T-helper 17 cell (primary cell): ENCODE results near the gene MYO9B. TPM values are rescaled to one million over a fixed set of nuclear protein-coding genes. Genes with fewer than 3 reads are reported as not detected.

ENCODE experiments used
- ATAC-seq: fragments of 150-1000 bp; cut with Tn5 transposase; 2 replicates; pipeline ENCODE4 v1.10.0; 2021; ENCODE audit warnings: mild to moderate bottlenecking, moderate library complexity
- DNase-seq, 3 donors: peaks; one replicate each; pipeline versions ENCODE4 v3.0.0 to v3.0.0-alpha.2; 2020 to 2021
- H3K9me3 ChIP-seq: one replicate; pipeline ENCODE4 v1.7.0; 2013; ENCODE audit warnings: low read length, mild to moderate bottlenecking; ENCODE audit not compliant: control insufficient read depth, poor library complexity, severe bottlenecking
- H3K27ac Mint-ChIP-seq: one replicate; pipeline ENCODE4 v1.8.0; 2022; ENCODE audit warnings: mild to moderate bottlenecking, moderate library complexity, mixed read lengths
- H3K27me3 Mint-ChIP-seq: one replicate; pipeline ENCODE4 v1.8.0; 2022; ENCODE audit warnings: mixed read lengths
- H3K36me3 Mint-ChIP-seq: one replicate; pipeline ENCODE4 v1.8.0; 2022; ENCODE audit warnings: low read depth, mixed read lengths
- H3K4me1 Mint-ChIP-seq: one replicate; pipeline ENCODE4 v1.8.0; 2022; ENCODE audit warnings: mild to moderate bottlenecking, mixed read lengths
- H3K4me3 Mint-ChIP-seq: one replicate; pipeline ENCODE4 v1.8.0; 2022; ENCODE audit warnings: mild to moderate bottlenecking, moderate library complexity, mixed read lengths
- total RNA-seq, 4 donors: library from RNA in 2 of 4; stranded (reverse) in 2 of 4; gene quantifications; one replicate each; pipeline ENCODE4 v1.2.3 and lab custom pipeline; 2022 to 2026

Gene MYO9B
- total RNA-seq, 2 donors from 2014 or later: 202 to 220 TPM

DNA sequence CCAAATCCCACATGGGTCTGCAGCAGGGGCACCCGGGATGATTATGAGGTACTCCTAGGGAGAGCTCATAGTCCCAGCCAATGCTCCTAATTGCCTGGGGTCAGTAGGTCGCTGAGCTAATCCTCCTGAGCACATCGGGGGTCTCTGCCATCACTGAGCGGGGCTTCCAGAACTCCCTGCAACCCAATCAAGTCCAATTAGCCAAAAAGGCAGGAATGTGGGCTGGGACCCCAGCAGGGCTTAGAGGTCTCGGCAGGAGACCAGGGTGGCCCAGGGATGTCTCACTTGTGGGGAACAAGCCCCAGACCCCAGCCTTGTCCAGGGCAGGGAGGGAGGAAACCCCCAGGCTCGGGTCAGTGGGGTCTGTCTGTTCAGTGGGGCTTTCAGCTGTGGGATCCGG, 31.8 kb upstream of the MYO9B start:
- Mint-ChIP-seq H3K27ac (no peak overlapping the region), H3K4me3 (no peak overlapping the region), H3K36me3 (no peaks in the 10 kb centered on the region), H3K27me3 (peaks cover 22% of the 10 kb centered on the region), H3K4me1 (no peaks in the 10 kb centered on the region)
- no peaks in the 10 kb centered on the region for H3K9me3 ChIP-seq
- DNase-seq (no peak), ATAC-seq (no peak)

DNA sequence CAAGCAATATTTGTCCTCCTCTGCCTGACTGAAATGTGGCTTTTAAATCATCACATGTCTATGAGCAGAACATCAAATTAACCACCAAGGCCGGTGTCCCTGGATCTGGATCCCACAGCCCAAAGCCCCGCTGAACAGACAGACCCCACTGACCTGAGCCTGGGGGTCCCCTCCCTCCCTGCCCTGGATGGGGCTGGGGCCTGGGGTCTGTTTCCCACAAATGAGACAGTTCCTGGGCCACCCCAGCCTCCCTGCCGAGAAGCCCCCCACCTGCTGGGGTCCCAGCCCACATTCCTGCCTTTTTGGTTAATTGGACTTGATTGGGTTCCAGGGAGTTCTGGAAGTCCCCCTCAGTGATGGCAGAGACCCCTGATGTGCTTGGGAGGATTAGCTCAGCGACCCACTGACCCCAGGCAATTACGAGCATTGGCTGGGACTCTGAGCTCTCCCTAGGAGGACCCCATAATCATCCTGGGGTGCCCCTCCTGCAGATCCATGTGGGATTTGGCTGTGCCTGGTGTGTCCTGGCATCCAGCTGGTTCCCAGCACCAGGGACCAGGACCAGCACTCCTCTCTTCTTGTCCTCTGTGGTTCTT, 29.6 kb upstream of the MYO9B start:
- no peak overlapping the region for H3K4me3 Mint-ChIP-seq

DNA sequence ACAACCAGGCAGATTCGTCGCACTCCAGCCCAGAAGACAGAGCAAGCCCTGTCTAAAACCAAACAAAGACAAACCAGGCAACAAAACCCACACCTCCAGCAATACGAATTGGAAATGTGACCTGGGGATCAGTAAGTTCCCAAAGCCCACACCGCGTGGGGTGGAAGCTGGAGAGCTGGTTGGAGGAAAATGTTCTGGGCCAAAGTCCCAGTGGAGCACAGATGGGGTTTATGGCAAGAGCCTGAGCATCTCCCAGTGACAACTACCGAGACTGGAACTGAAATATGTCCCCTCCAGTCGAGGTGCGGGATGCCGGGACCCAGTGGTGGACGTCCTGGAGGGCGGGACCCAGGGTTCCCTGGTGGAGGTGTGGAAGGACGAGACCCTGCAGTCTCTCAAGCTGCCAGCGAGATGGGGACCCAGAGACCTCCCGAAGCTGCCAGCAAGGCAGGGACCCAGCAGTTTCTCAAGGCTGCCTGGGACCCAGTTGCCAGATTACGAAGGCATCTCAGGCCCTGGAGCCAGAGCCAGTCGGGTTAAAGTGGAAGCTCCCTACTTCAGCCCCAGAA, 26.6 kb upstream of the MYO9B start:
- H3K27me3 Mint-ChIP-seq: no peaks in the 10 kb centered on the region
- DNase-seq: no peak
- H3K9me3 ChIP-seq: no peaks in the 10 kb centered on the region
- H3K4me1 Mint-ChIP-seq: no peaks in the 10 kb centered on the region
- H3K36me3 Mint-ChIP-seq: no peaks in the 10 kb centered on the region
- ATAC-seq: no peak
- H3K27ac Mint-ChIP-seq: no peak overlapping the region
- H3K4me3 Mint-ChIP-seq: no peak overlapping the region

More for the DNA sequence above, 29.6 kb upstream of the MYO9B start:
- no peaks in the 10 kb centered on the region for H3K4me1 Mint-ChIP-seq
- H3K9me3 ChIP-seq: no peaks in the 10 kb centered on the region
- DNase-seq (no peak), ATAC-seq (no peak)
- no peaks in the 10 kb centered on the region for H3K36me3 Mint-ChIP-seq
- no peak overlapping the region for H3K27ac Mint-ChIP-seq
- H3K27me3 Mint-ChIP-seq: peaks cover 7% of the 10 kb centered on the region

DNA sequence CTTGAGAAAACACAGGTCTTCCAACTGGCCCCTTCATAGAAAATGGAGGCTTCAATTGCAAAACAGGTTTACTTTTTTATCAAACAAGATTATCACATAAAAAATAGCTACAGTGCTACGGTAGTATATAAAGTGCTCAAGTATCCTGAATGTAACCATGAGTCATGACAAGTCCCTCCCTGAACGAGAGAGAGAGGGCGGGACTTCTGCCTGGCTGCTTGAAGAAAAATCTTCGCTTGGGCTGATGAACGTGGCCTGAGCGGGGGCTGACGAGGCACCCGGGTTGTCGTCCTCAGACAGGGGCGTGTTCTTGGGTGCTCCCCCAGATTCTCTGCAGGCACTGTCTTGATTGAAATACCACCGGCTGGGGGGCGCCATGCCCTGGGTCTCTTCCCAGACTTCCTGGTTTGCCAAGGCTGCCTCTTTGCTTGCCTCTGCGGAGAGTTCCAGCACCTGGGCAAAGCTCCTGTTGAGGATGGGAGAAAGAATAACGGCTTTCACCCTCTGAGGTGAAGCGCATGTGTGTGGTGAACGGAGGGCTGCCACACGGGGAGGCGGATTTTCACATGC, 25.8 kb upstream of the MYO9B start:
- H3K36me3 Mint-ChIP-seq: no peaks in the 10 kb centered on the region
- no peaks in the 10 kb centered on the region for H3K4me1 Mint-ChIP-seq
- DNase-seq: no peak
- no peaks in the 10 kb centered on the region for H3K9me3 ChIP-seq
- H3K4me3 Mint-ChIP-seq: no peak overlapping the region
- H3K27ac Mint-ChIP-seq: no peak overlapping the region
- ATAC-seq: no peak
- H3K27me3 Mint-ChIP-seq: no peaks in the 10 kb centered on the region

DNA sequence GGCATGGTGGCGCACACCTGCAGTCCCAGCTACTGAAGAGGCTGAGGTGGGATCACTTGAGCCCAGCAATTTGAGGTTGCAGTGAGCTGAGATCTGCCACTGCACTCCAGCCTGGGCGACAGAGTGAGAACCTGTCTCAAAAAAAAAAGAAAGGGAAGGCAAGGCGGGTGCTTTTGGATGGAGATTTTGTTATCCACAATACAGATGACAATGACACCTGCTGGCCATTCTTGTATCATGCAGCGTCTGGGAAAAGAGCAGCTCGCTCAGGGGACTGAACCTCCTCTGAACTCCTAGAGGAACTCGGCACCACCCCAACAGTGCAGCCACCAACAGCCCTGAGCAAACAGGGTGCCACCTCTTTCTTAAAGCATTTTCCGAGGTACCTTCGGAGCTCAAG, 23.1 kb upstream of the MYO9B start:
- ATAC-seq (no peak), DNase-seq (peak in 1 of 3 donors; percentile 22)
- Mint-ChIP-seq H3K27ac (no peak overlapping the region), H3K36me3 (no peaks in the 10 kb centered on the region), H3K27me3 (no peaks in the 10 kb centered on the region), H3K4me3 (no peak overlapping the region), H3K4me1 (no peaks in the 10 kb centered on the region)
- H3K9me3 ChIP-seq: no peaks in the 10 kb centered on the region

DNA sequence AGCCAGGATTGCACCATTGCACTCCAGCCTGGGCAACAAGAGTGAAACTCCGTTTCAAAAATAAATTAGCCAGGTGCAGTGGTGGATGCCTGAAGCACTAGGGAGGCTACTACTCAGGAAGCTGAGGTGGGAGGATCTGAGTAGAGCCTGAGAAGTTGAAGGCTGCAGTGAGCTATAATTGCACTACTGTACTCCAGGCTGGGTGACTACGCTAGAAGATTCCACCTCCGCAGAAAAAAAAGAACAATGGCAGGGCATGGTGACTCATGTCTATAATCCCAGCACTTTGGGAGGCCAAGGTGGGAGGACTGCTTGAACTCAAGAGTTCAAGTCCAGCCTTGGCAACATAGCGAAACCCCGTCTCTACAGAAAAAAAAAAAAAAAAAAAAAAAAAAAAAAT, 20.8 kb upstream of the MYO9B start:
- ATAC-seq: no peak
- no peak for DNase-seq
- Mint-ChIP-seq H3K36me3 (peaks cover 3% of the 10 kb centered on the region), H3K4me3 (no peak overlapping the region), H3K27me3 (no peaks in the 10 kb centered on the region), H3K4me1 (no peaks in the 10 kb centered on the region), H3K27ac (no peak overlapping the region)
- H3K9me3 ChIP-seq: no peaks in the 10 kb centered on the region

DNA sequence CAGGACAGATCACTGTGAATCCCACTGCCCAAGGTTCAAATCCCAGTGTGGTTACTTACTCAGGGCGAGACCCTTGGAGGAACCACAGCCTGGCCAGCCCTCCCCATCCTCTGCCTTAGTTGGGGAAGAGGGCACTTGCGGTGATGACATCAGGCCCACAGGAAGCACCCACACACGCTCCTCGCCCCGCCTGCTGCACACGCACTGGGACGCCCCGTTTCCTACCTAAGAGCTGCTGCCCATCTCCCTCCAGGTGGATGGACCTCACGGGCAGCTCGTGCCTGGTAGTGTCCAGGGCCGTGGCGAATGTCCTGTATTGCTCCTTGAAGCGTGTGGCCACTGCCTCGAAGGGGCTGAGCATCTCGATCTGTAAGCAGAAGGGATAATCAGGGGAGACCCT, 19.9 kb upstream of the MYO9B start:
- H3K27me3 Mint-ChIP-seq: no peaks in the 10 kb centered on the region
- no peak overlapping the region for H3K27ac Mint-ChIP-seq
- DNase-seq (no peak), ATAC-seq (no peak)
- peaks cover 2% of the 10 kb centered on the region for H3K4me1 Mint-ChIP-seq
- no peak overlapping the region for H3K4me3 Mint-ChIP-seq
- no peaks in the 10 kb centered on the region for H3K9me3 ChIP-seq
- H3K36me3 Mint-ChIP-seq: peaks cover 3% of the 10 kb centered on the region

DNA sequence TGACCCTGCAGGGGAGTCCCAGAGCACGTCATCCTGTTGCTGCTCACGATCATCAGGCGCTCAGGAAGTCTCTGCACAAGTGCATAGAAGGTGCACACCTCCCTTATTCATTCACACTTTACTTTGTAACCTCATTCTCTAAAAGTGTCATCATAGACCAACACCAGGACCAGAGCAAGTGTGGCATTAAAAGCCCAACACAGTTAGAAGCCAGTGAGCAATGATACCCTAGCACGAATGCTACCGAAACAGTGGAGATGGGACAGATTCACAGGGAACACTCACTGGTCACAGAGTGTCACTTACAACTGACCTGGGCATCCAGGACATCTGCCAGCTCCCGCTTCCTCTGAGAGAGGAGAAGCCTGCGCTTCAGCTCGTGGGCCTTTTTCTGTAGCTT, 17.3 kb upstream of the MYO9B start:
- H3K36me3 Mint-ChIP-seq: peaks cover 3% of the 10 kb centered on the region

DNA sequence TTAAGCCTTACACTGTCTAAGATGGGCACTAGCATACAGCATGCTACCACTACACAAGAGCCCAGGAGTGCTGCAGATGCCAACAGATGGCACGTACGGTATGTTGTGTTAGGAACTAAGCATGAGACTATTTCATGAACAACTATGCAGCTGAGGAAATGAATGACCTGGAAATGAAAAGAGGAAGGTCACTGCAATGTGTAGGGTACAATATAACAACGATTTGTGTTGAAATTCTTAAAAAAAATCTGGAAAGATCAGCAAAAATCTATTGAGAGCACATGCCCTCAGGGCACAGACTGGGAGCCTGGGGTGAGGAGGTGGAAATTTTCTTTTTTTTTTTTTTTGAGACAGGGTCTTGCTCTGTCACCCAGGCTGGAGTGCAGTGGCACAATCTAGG, 14.8 kb upstream of the MYO9B start:
- no peak for ATAC-seq
- H3K4me3 Mint-ChIP-seq: no peak overlapping the region
- peaks cover 3% of the 10 kb centered on the region for H3K36me3 Mint-ChIP-seq
- no peaks in the 10 kb centered on the region for H3K27me3 Mint-ChIP-seq
- peaks cover 15% of the 10 kb centered on the region for H3K4me1 Mint-ChIP-seq
- DNase-seq: no peak
- no peak overlapping the region for H3K27ac Mint-ChIP-seq
- H3K9me3 ChIP-seq: no peaks in the 10 kb centered on the region

More for the DNA sequence above, 17.3 kb upstream of the MYO9B start:
- no peak for ATAC-seq
- DNase-seq: no peak
- no peaks in the 10 kb centered on the region for H3K9me3 ChIP-seq
- H3K4me3 Mint-ChIP-seq: no peak overlapping the region
- H3K27me3 Mint-ChIP-seq: no peaks in the 10 kb centered on the region
- no peak overlapping the region for H3K27ac Mint-ChIP-seq
- H3K4me1 Mint-ChIP-seq: peaks cover 2% of the 10 kb centered on the region

DNA sequence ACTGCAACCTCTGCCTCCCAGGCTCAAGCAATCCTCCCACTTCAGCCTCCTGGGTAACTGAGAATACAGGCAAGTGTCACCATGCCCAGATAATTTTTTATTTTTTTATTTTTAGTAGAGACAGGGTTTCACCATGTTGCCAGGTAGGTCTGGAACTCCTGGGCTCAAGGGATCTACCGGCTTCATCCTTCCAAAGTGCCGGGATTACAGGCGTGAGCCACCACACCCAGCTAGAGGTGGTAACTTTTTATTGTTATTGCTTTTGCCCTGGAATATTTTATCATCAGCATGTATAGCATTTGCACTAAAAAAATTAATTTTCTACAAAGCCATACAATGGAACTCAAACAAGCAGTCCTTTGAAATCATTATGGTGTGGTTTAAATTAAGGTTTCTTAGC, 14.4 kb upstream of the MYO9B start:
- no peak for DNase-seq
- H3K27ac Mint-ChIP-seq: no peak overlapping the region
- peaks cover 15% of the 10 kb centered on the region for H3K4me1 Mint-ChIP-seq
- no peaks in the 10 kb centered on the region for H3K27me3 Mint-ChIP-seq
- no peaks in the 10 kb centered on the region for H3K9me3 ChIP-seq
- no peak overlapping the region for H3K4me3 Mint-ChIP-seq
- no peak for ATAC-seq
- H3K36me3 Mint-ChIP-seq: peaks cover 3% of the 10 kb centered on the region

DNA sequence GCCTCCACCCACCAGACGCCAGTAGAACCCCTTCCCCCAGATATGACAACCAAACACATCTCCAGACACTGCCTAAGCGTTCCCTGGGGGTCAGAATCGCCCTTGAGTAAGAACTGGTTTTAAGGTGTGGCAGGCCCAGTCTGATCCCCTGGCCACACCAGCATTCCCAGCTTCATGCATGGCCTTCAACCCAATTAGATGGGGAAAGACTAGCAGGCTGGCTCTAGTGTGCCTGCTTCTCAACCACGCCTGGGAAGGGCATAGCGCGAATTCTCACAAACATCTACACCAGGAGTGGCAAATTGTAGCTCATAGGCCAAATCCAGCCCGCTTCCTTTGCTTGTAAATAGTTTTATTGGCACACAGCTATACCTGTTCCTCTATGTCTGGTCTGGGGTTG, 13.9 kb upstream of the MYO9B start:
- Mint-ChIP-seq H3K27ac (no peak overlapping the region), H3K4me3 (no peak overlapping the region), H3K36me3 (peaks cover 3% of the 10 kb centered on the region)

DNA sequence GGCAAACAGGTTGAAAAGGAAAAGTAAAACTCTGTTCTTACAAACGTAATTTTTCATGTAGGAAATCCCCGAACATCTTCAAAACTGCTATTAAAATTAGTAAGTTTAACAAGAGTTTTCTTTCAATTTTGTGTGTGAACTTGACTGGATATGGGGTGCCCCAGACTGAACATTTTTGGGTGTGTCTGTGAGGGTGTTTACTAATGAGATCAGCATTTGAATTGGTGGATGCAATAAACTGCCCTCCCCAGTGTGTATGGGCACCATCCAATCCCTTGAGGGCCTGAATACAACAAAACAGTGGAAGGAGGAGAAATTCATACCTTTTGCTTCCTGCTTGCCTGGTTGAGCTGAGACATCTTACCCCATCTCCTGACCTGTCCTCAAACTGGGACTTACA, 12.1 kb upstream of the MYO9B start:
- Mint-ChIP-seq H3K4me1 (peaks cover 23% of the 10 kb centered on the region), H3K4me3 (no peak overlapping the region), H3K27ac (peak overlapping the region; percentile 67), H3K27me3 (no peaks in the 10 kb centered on the region), H3K36me3 (no peaks in the 10 kb centered on the region)
- ATAC-seq (no peak), DNase-seq (no peak)
- H3K9me3 ChIP-seq: no peaks in the 10 kb centered on the region

More for the DNA sequence above, 13.9 kb upstream of the MYO9B start:
- peaks cover 15% of the 10 kb centered on the region for H3K4me1 Mint-ChIP-seq
- ATAC-seq: no peak
- no peaks in the 10 kb centered on the region for H3K9me3 ChIP-seq
- H3K27me3 Mint-ChIP-seq: no peaks in the 10 kb centered on the region
- no peak for DNase-seq

DNA sequence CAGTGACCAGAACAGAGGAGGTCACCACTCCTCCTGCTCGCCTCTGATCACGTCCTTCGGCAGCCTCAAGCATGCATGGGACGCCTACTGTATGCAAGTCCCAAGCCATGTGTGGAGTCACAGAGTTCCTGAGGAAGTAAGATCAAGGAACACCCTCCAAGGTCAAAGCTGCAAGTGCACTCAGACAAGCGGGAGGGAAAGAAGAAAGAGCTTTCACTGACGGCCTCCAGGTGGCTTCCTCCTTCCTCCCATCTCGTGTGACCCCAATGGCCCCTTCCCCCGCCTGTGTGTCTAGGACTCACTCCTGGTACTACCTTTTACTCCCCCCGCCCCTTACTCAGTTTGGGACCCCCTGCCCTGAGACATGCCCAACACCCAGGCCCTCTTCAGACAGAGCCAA, 6.4 kb upstream of the MYO9B start:
- no peak for ATAC-seq
- no peak for DNase-seq
- Mint-ChIP-seq H3K27me3 (no peaks in the 10 kb centered on the region), H3K36me3 (peaks cover 4% of the 10 kb centered on the region), H3K4me1 (peaks cover 38% of the 10 kb centered on the region), H3K27ac (no peak overlapping the region), H3K4me3 (no peak overlapping the region)
- H3K9me3 ChIP-seq: no peaks in the 10 kb centered on the region

DNA sequence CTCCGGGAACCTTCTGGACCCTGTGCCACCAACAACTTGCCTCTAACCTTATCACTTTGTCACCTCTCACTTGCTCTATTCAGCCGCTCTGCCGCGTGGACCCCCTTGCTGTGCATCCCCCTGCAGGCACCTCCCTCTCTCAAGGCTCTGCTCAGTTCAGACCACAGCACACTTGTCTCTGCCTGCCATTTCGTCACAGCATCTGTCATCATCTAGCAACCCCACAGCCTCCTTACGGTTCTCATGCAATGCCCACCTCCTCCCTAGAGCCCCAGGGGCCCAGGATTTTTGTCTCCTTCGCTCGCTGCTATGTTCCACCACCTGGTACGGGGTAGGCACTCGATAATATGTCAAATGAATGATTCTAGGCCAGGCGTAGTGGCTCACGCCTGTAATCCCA, 5.2 kb upstream of the MYO9B start:
- Mint-ChIP-seq H3K27ac (peak overlapping the region; percentile 43), H3K4me1 (peaks cover 35% of the 10 kb centered on the region), H3K27me3 (no peaks in the 10 kb centered on the region), H3K4me3 (peak overlapping the region; percentile 52), H3K36me3 (peaks cover 4% of the 10 kb centered on the region)
- no peaks in the 10 kb centered on the region for H3K9me3 ChIP-seq
- DNase-seq (no peak), ATAC-seq (no peak)
